Activated T-cell treated with anti-CD3 and anti-CD28 coated beads, Interleukin-2, amount 50 U/mL, for 48 hours (primary cell): Measurements from ENCODE around the gene CADM2.
"Not testable (repeated sequence)": the region's sequence is repeated elsewhere in the genome, so short reads cannot be mapped to it uniquely, and the experiment has no call there.

ENCODE experiments used
- DNase-seq, 2 experiments: peaks; one replicate each; pipeline ENCODE4 v3.0.0-alpha.2; 2020

CADM2 gene

GRCh38 chr3:85846940-85847339 is 888.2 kb downstream of the CADM2 start:
- DNase-seq: no peak

- DNase-seq: no peak
Measured at GRCh38 chr3:85851071-85851470, 892.3 kb downstream of the CADM2 start.

- no peak for DNase-seq
Measured at GRCh38 chr3:85853805-85854204, 895.0 kb downstream of the CADM2 start.

- no peak for DNase-seq
Measured at GRCh38 chr3:85862893-85863455, 904.2 kb downstream of the CADM2 start.

- no peak for DNase-seq
Measured at GRCh38 chr3:85864896-85865295, 906.1 kb downstream of the CADM2 start.

DNA sequence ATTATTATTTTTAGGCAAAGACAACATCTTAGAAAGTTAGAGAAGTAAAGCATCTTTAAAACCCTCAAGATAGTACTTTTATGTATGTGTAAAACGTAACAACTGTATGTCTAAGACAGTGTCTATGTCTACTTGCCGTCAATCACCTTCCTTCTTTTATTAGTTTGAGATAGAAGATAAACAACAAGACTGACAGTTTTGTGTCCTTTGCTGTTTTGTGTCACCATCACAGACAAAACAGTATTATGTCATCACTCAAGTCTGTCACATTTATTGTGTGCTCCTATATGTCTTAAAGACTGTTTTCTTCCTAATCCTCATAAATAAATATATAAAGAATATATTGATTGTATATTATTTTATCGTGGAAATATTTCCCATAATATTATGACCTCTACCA is 908.3 kb downstream of the CADM2 start:
- no peak for DNase-seq

DNA sequence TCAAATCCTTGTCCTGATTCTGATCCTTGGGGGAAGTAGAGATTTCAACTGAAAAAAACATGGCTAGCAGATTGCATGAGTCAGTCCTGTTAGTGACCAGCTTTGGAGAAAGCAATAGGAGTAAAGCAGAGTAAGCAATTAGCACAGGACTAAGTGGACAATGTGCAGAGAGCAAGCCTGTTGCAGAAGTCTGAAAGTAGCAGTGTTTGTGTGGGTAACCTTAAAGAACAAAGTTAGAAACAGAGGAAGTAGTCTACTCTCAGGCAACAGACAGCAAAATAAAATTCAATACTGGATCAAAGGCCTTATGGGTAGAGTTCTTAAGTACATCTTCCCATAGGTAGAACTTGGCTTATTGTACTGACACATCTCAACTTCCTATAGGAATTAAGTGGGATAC is 916.8 kb downstream of the CADM2 start:
- no peak for DNase-seq

DNA sequence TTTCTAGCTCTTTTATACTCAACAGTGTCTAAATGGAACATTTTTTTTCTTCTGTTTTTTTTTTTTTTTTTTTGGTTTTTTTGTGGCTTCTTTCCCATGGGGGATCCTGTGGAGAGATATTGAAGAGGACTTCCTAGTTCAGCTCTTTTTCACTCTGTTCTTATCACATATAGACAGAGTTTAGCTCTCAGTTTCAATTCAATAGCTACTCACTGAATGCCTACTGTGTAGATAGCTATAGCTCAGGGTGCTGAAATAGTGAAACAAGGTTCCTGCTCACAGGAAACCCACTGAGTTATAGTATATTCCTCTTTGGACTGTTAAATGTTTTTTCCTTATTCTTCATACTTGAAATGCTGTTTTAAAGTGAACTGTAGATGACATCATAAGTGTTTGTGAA is 918.8 kb downstream of the CADM2 start:
- DNase-seq: no peak

DNA sequence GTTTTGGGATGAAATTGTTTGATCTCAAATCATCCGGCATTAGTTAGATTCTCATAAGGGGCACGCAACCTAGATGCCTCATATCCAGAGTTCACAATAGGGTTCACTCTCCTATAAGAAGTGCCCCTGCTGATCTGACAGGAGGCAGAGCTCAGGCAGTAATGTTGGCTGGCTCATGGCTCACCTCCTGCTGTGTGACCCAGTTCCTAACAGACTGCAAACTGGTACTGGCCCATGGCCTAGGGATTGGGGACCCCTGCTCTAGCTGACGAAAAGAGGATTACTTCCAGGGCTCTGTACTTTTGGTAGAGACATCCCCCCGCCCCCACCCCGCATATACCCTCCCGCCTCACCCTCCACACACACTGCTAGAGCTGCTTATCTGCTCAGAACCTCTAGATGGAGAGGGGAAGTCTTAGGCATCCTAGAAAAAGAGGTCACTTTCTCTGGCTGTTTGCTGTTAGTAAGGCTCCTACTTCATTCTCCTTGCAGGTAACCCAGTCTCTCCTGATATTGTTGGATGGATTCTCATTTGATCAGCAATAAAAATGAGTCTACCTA is 923.1 kb downstream of the CADM2 start:
- DNase-seq: no peak

DNA sequence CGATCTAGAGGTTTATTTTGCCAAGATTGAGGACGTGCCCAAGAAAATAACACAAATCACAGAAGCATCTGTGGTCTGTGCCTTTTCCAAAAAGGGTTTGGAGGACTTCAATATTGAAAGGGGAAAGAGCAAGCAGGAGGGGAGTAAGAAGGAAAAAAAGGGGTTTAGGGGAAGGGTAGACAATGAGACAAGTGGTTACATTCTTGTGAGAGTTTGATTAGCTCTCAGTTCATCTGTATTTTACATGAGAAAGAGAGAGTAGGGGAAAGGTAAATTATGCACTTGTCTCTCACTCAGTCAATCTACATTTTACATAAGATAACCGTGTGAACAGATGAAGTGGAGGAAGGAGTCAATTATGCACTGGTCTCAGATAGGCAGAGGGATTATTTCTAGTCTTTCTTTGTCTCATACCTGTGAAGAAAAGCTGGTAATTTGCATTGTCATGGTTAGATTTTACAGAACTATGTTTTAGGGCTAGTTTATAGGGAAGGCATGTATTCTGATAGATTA is 931.3 kb downstream of the CADM2 start:
- no peak for DNase-seq

GRCh38 chr3:85903434-85903833 is 944.6 kb downstream of the CADM2 start:
- DNase-seq: no peak

DNA sequence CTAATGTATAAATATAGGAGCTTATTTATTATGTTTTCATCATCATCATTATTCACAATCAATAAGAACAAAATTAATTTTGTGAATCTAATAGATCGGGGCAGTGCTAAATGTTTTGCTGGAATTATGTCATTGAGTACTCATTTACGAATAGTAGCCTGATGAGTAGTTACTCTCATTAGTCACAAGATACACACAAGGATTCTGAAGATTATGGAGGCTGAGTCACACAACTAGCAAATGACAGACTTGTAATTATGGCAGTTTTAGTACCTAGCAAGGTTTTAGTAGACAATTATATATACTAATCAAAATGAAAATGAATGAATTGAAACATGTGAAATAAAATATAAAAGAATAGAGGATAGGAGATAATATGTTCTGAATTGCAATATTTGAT is 954.2 kb downstream of the CADM2 start:
- DNase-seq: no peak

- no peak for DNase-seq
Measured at GRCh38 chr3:85922374-85922773, 963.6 kb downstream of the CADM2 start.

DNA sequence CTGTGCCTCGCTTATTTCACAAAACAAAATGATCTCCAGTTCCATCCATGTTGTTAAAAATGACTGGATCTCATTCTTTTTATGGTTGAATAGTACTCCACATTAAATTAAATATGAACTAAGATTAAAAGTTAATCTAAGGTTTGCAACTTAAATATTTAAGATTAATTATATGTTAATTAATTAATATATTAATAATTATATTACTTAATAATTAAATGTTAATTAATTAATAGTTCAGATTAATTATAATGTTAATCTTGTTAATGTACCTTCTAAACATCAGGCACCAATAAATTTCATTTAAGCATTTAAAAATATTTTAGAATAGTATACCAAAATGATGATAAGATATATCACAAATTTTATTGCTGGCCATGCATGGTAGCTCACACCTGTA is 971.9 kb downstream of the CADM2 start:
- DNase-seq: no peak

GRCh38 chr3:85933326-85933725 is 974.5 kb downstream of the CADM2 start:
- DNase-seq: no peak

GRCh38 chr3:85935171-85935570 is 976.4 kb downstream of the CADM2 start:
- no peak for DNase-seq

- DNase-seq: no peak
Measured at GRCh38 chr3:85939074-85939482, 980.3 kb downstream of the CADM2 start.

DNA sequence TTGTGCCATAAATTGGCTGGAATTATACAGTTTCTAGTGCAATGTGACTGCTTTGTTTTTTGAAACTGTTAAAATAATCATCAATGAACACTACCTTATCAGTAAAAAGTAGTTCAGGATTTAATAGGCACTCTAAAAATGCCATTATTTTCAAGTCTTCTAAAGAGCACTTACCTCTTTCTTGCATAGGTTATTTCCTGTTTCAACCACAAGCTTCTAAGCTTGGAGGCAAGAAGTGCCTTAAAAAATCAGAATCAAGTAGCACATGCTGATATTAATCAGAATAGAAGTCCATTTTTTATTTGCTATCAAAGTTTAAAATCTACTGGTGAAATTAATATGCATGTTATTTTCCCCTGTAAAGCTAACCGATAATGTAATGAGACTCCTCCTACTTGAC is 991.6 kb downstream of the CADM2 start:
- no peak for DNase-seq

DNA sequence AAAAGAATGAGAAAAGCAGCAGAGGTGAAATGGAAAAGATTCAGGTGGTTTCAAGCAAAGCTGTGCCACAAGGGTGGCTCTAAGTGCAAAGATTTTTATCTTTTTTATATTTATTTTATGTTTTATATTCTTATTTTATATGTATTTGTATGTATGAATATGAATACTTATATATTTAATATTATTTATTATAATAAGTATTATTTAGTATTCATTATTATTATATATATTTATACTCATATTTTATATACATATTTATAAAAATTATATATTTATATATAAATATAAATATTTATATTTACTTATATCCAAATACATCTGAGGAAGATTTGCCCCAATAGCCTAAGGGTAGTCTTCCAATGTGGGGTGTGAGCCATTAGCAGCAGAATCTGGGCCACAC is 1002.0 kb downstream of the CADM2 start:
- no peak for DNase-seq

GRCh38 chr3:85977615-85978338 is 1019.0 kb downstream of the CADM2 start:
- DNase-seq: no peak

- DNase-seq: no peak
Measured at GRCh38 chr3:85979034-85979433, 1020.2 kb downstream of the CADM2 start.

GRCh38 chr3:85989581-85989980 is 1030.8 kb downstream of the CADM2 start:
- DNase-seq: not testable (repeated sequence)

- no peak for DNase-seq
Measured at GRCh38 chr3:86029590-86029989, 1070.8 kb downstream of the CADM2 start.

- DNase-seq: no peak
Measured at GRCh38 chr3:86037916-86038315, 1079.1 kb downstream of the CADM2 start.
